VCaP (cell line): ENCODE results near the gene COQ3.

Experiments
- H3K27ac ChIP-seq: fragments of 450-650 bp; 2 replicates; pipeline ENCODE4 v1.5.1; 2017
- CTCF ChIP-seq: fragments of 450-650 bp; conservative IDR thresholded peaks from 2 replicates; pipeline ENCODE4 v1.5.1; 2017; ENCODE audit warnings: mild to moderate bottlenecking, moderate library complexity

Gene COQ3

GRCh38 chr6:99415446-99415845 lies 21.5 kb upstream of the COQ3 start:
- no peak for TF ChIP-seq CTCF
- no peak overlapping the region for H3K27ac ChIP-seq

GRCh38 chr6:99412065-99412464 lies 18.1 kb upstream of the COQ3 start:
- no peak overlapping the region for H3K27ac ChIP-seq
- TF ChIP-seq CTCF = no peak

- TF ChIP-seq CTCF = no peak
Observed at GRCh38 chr6:99409672-99410071, 15.7 kb upstream of the COQ3 start.

GRCh38 chr6:99407076-99407475 lies 13.1 kb upstream of the COQ3 start:
- TF ChIP-seq CTCF = no peak
- H3K27ac ChIP-seq = no peak overlapping the region

More at GRCh38 chr6:99409672-99410071, 15.7 kb upstream of the COQ3 start:
- no peak overlapping the region for H3K27ac ChIP-seq

- H3K27ac ChIP-seq = no peak overlapping the region
- no peak for TF ChIP-seq CTCF
Observed at GRCh38 chr6:99402448-99402847, 8.5 kb upstream of the COQ3 start.

GRCh38 chr6:99397287-99397686 lies 3.3 kb upstream of the COQ3 start:
- H3K27ac ChIP-seq = no peak overlapping the region
- no peak for TF ChIP-seq CTCF

- no peak for TF ChIP-seq CTCF
Observed at GRCh38 chr6:99393366-99393697, 663 bp downstream of the COQ3 start.

GRCh38 chr6:99390896-99391295 lies 3.1 kb downstream of the COQ3 start:
- no peak for TF ChIP-seq CTCF
- no peak overlapping the region for H3K27ac ChIP-seq

More at GRCh38 chr6:99393366-99393697, 663 bp downstream of the COQ3 start:
- H3K27ac ChIP-seq = peak overlapping the region; percentile 85
